Thyroid gland (tissue), 4 donors: ENCODE data around the gene BMPR1B.

ENCODE experiments used
- CTCF ChIP-seq, 6 experiments: fragments of 200-600 bp in 3 of 6; fragments of 450-650 bp in 3 of 6; sonication (generic) in 3 of 6; IDR thresholded peaks; one replicate each; pipeline ENCODE4 v1.5.1; 2016 to 2019; ENCODE audit warnings: antibody characterized with exemption in 6 of 6, mild to moderate bottlenecking in 2 of 6, inconsistent platforms in 1 of 6, moderate library complexity in 1 of 6
- POLR2A ChIP-seq, 2 donors: fragments of 450-650 bp; IDR thresholded peaks; one replicate each; pipeline ENCODE4 v1.6.1; 2017; ENCODE audit warnings: antibody characterized with exemption in 2 of 2, mild to moderate bottlenecking in 2 of 2, moderate library complexity in 1 of 2

- TF ChIP-seq CTCF (IDR thresholded peaks at IDR 0.05) (no peak), POLR2A (IDR thresholded peaks at IDR 0.05) (no peak)
Observed at GRCh38 chr4:95129821-95130311, 372.1 kb downstream of the BMPR1B start.
